ENCODE measurements around the gene WDR74.

Gene WDR74

GRCh38 chr11:62858201-62858600 lies 18.8 kb upstream of the WDR74 start:
- H3K4me3 ChIP-seq (ENCODE audit: extremely low read depth, insufficient read depth, low read length, poor library complexity, severe bottlenecking) = peak overlapping the region; percentile 92
- H3K36me3 ChIP-seq (ENCODE audit: control insufficient read depth, insufficient read depth, low read length) = peaks cover 29% of the 10 kb centered on the region
- peak overlapping the region; percentile 69 for H3K27ac ChIP-seq (ENCODE audit: low read depth, low read length, severe bottlenecking)
- WGBS, 2 experiments (ENCODE audit: insufficient coverage in 2 of 2) = 14 to 29% methylated on average over 5 to 7 of the region's 7 CpGs
- H3K4me1 ChIP-seq (ENCODE audit: control insufficient read depth, insufficient read depth, low read length, poor library complexity, severe bottlenecking) = peaks cover 29% of the 10 kb centered on the region
- no peaks in the 10 kb centered on the region for H3K9me3 ChIP-seq (ENCODE audit: control insufficient read depth, low read length)

- peak overlapping the region; percentile 69 for H3K27ac ChIP-seq (ENCODE audit: low read depth, low read length, severe bottlenecking)
- H3K9me3 ChIP-seq (ENCODE audit: control insufficient read depth, low read length) = no peaks in the 10 kb centered on the region
- WGBS, 2 experiments (ENCODE audit: insufficient coverage in 2 of 2) = 25 to 40% methylated on average over 2 of the region's 2 CpGs
- H3K4me1 ChIP-seq (ENCODE audit: control insufficient read depth, insufficient read depth, low read length, poor library complexity, severe bottlenecking) = peaks cover 35% of the 10 kb centered on the region
- H3K4me3 ChIP-seq (ENCODE audit: extremely low read depth, insufficient read depth, low read length, poor library complexity, severe bottlenecking) = peak overlapping the region; percentile 92
- peaks cover 34% of the 10 kb centered on the region for H3K36me3 ChIP-seq (ENCODE audit: control insufficient read depth, insufficient read depth, low read length)
Measured at GRCh38 chr11:62857541-62857982, 18.2 kb upstream of the WDR74 start.

- Histone ChIP-seq H3K36me3 (ENCODE audit: control insufficient read depth, insufficient read depth, low read length) (peaks cover 45% of the 10 kb centered on the region), H3K4me1 (ENCODE audit: control insufficient read depth, insufficient read depth, low read length, poor library complexity, severe bottlenecking) (peaks cover 25% of the 10 kb centered on the region), H3K4me3 (ENCODE audit: extremely low read depth, insufficient read depth, low read length, poor library complexity, severe bottlenecking) (peak overlapping the region; percentile 92), H3K27ac (ENCODE audit: low read depth, low read length, severe bottlenecking) (peak overlapping the region; percentile 95), H3K9me3 (ENCODE audit: control insufficient read depth, low read length) (no peaks in the 10 kb centered on the region)
- WGBS, 2 experiments (ENCODE audit: insufficient coverage in 2 of 2) = 0 to 1% methylated on average over 15 to 16 of the region's 20 CpGs
Measured at GRCh38 chr11:62856333-62856895, 17.0 kb upstream of the WDR74 start.

- Histone ChIP-seq H3K36me3 (ENCODE audit: control insufficient read depth, insufficient read depth, low read length) (peaks cover 42% of the 10 kb centered on the region), H3K4me3 (ENCODE audit: extremely low read depth, insufficient read depth, low read length, poor library complexity, severe bottlenecking) (peak overlapping the region; percentile 92), H3K27ac (ENCODE audit: low read depth, low read length, severe bottlenecking) (peak overlapping the region; percentile 95), H3K9me3 (ENCODE audit: control insufficient read depth, low read length) (no peaks in the 10 kb centered on the region), H3K4me1 (ENCODE audit: control insufficient read depth, insufficient read depth, low read length, poor library complexity, severe bottlenecking) (peaks cover 21% of the 10 kb centered on the region)
- 0% methylated on average over 44 to 51 of the region's 54 CpGs for WGBS, 2 experiments (ENCODE audit: insufficient coverage in 2 of 2)
Measured at GRCh38 chr11:62855571-62856332, 16.4 kb upstream of the WDR74 start.

GRCh38 chr11:62854825-62855570 lies 15.6 kb upstream of the WDR74 start:
- peaks cover 21% of the 10 kb centered on the region for H3K4me1 ChIP-seq (ENCODE audit: control insufficient read depth, insufficient read depth, low read length, poor library complexity, severe bottlenecking)
- H3K27ac ChIP-seq (ENCODE audit: low read depth, low read length, severe bottlenecking) = peak overlapping the region; percentile 87
- WGBS, 2 experiments (ENCODE audit: insufficient coverage in 2 of 2) = 1 to 2% methylated on average over 11 to 15 of the region's 15 CpGs

GRCh38 chr11:62854013-62854824 lies 14.8 kb upstream of the WDR74 start:
- peak overlapping the region; percentile 7 for H3K27ac ChIP-seq (ENCODE audit: low read depth, low read length, severe bottlenecking)
- peaks cover 42% of the 10 kb centered on the region for H3K36me3 ChIP-seq (ENCODE audit: control insufficient read depth, insufficient read depth, low read length)
- peak overlapping the region; percentile 92 for H3K4me3 ChIP-seq (ENCODE audit: extremely low read depth, insufficient read depth, low read length, poor library complexity, severe bottlenecking)
- no peaks in the 10 kb centered on the region for H3K9me3 ChIP-seq (ENCODE audit: control insufficient read depth, low read length)
- peaks cover 21% of the 10 kb centered on the region for H3K4me1 ChIP-seq (ENCODE audit: control insufficient read depth, insufficient read depth, low read length, poor library complexity, severe bottlenecking)
- WGBS, 2 experiments (ENCODE audit: insufficient coverage in 2 of 2) = 0% methylated on average over 2 to 6 of the region's 8 CpGs

More at GRCh38 chr11:62854825-62855570, 15.6 kb upstream of the WDR74 start:
- Histone ChIP-seq H3K4me3 (ENCODE audit: extremely low read depth, insufficient read depth, low read length, poor library complexity, severe bottlenecking) (peak overlapping the region; percentile 92), H3K9me3 (ENCODE audit: control insufficient read depth, low read length) (no peaks in the 10 kb centered on the region), H3K36me3 (ENCODE audit: control insufficient read depth, insufficient read depth, low read length) (peaks cover 42% of the 10 kb centered on the region)

- peak overlapping the region; percentile 92 for H3K4me3 ChIP-seq (ENCODE audit: extremely low read depth, insufficient read depth, low read length, poor library complexity, severe bottlenecking)
- H3K27ac ChIP-seq (ENCODE audit: low read depth, low read length, severe bottlenecking) = peak overlapping the region; percentile 64
- WGBS, 2 experiments (ENCODE audit: insufficient coverage in 2 of 2) = 51 to 100% methylated on average over 1 to 4 of the region's 7 CpGs
- H3K9me3 ChIP-seq (ENCODE audit: control insufficient read depth, low read length) = no peaks in the 10 kb centered on the region
- peaks cover 42% of the 10 kb centered on the region for H3K36me3 ChIP-seq (ENCODE audit: control insufficient read depth, insufficient read depth, low read length)
- peaks cover 21% of the 10 kb centered on the region for H3K4me1 ChIP-seq (ENCODE audit: control insufficient read depth, insufficient read depth, low read length, poor library complexity, severe bottlenecking)
Measured at GRCh38 chr11:62853279-62853965, 14.0 kb upstream of the WDR74 start.

- H3K9me3 ChIP-seq (ENCODE audit: control insufficient read depth, low read length) = no peaks in the 10 kb centered on the region
- H3K4me1 ChIP-seq (ENCODE audit: control insufficient read depth, insufficient read depth, low read length, poor library complexity, severe bottlenecking) = peaks cover 13% of the 10 kb centered on the region
- H3K36me3 ChIP-seq (ENCODE audit: control insufficient read depth, insufficient read depth, low read length) = peaks cover 42% of the 10 kb centered on the region
- H3K27ac ChIP-seq (ENCODE audit: low read depth, low read length, severe bottlenecking) = peak overlapping the region; percentile 64
- peak overlapping the region; percentile 92 for H3K4me3 ChIP-seq (ENCODE audit: extremely low read depth, insufficient read depth, low read length, poor library complexity, severe bottlenecking)
Measured at GRCh38 chr11:62852523-62853188, 13.3 kb upstream of the WDR74 start.

GRCh38 chr11:62851807-62852522 lies 12.6 kb upstream of the WDR74 start:
- Histone ChIP-seq H3K27ac (ENCODE audit: low read depth, low read length, severe bottlenecking) (peak overlapping the region; percentile 64), H3K4me1 (ENCODE audit: control insufficient read depth, insufficient read depth, low read length, poor library complexity, severe bottlenecking) (peaks cover 11% of the 10 kb centered on the region), H3K36me3 (ENCODE audit: control insufficient read depth, insufficient read depth, low read length) (peaks cover 42% of the 10 kb centered on the region), H3K9me3 (ENCODE audit: control insufficient read depth, low read length) (no peaks in the 10 kb centered on the region), H3K4me3 (ENCODE audit: extremely low read depth, insufficient read depth, low read length, poor library complexity, severe bottlenecking) (no peak overlapping the region)
- WGBS, 2 experiments (ENCODE audit: insufficient coverage in 2 of 2) = 60 to 67% methylated on average over 3 of the region's 3 CpGs
